Right renal pelvis (tissue), 4 donors: ENCODE data around the gene TEX14. TPM values are rescaled to one million over a fixed set of nuclear protein-coding genes. Genes with fewer than 3 reads are reported as not detected.
"Not testable (repeated sequence)": the region's sequence is repeated elsewhere in the genome, so short reads cannot be mapped to it uniquely, and the experiment has no call there.

ENCODE experiments used
- DNase-seq, 4 donors: peaks; one replicate each; pipeline ENCODE4 v3.0.0-alpha.2; 2013; ENCODE audit warnings: low read depth in 4 of 4, low spot score in 3 of 4, missing footprints in 1 of 4
- polyA plus RNA-seq, 4 donors: library from polyadenylated mRNA; unstranded; fragments of 120-200 nt; gene quantifications; one replicate each; pipeline ENCODE4 v1.2.1, GENCODE V29; 2013; ENCODE audit not compliant: insufficient read length in 4 of 4

Gene TEX14
- polyA plus RNA-seq, 4 donors, result 0.47 to 1.2 (median 0.59) TPM

DNA sequence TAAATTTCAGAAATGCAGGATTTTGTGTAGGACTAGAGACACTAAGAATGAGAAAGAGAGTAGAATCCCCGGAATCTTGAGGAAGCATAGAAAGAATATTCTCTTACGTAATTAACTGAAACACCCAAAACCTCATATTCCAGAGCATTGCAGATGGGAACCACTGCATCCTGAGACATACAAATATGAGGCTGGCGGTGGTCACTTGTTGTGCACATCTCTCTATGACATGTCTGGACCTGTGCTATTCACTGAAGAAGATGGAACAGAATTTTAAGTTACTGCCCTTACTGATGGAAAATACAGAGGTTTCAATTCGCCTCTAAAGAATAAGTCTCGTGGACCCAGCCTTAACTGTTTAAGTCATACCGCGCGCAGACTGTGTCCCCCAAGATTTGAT is 1.4 kb upstream of the TEX14 start:
- no peak for DNase-seq

DNA sequence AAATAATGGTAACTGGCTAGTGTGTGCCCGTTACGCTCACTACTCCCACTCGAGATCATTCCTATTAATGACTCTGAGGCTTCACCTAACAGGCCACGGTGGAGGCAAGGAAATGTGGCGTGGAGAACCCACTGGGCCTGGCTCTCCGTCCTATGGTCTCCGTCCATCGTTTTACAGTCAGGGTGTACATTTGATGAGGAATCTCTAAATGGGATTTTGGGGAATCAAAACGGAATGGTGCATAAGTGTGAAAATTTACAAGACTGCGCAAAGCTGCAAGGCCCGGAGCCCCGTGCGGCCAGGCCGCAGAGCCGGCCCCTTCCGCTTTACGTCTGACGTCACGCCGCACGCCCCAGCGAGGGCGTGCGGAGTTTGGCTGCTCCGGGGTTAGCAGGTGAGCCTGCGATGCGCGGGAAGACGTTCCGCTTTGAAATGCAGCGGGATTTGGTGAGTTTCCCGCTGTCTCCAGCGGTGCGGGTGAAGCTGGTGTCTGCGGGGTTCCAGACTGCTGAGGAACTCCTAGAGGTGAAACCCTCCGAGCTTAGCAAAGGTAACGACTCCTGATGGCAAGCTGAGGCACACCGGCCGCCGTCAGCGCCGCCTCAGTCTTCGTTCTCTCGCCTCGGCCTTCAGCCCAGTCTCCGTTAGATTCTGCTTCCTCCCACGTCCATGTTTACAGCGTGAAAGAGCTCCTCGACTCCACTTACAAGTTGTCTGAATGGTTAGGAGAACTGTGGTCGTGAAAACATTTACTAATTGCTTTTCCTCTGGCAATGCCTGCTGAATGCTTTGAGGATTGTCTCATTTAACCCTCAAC is 602 bp upstream of the TEX14 start, which contains the start of gene RAD51C:
RAD51C (plus strand) TSS at position 364 of the 817 bp plus-strand sequence; CDS start at position 406, 42 bp downstream.
- peak; percentile 67 to 79 (median 72) for DNase-seq

DNA sequence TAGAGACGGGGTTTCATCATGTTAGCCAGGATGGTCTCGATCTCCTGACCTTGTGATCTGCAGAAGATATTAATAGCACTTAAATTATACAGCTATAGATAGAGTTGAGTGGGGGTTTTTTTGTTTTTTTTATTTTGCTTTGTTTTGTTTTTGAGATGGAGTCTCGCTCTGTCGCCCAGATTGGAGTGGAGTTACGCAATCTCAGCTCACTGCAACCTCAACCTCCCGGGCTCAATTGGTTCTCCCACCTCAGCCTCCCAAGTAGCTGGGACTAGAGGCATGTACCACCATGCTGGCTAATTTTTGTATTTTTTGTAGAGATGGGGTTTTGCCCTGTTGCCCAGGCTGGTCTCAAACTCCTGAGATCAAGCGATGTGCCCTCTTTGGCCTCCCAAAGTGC is 1.8 kb downstream of the TEX14 start:
- DNase-seq, result not testable (repeated sequence)

DNA sequence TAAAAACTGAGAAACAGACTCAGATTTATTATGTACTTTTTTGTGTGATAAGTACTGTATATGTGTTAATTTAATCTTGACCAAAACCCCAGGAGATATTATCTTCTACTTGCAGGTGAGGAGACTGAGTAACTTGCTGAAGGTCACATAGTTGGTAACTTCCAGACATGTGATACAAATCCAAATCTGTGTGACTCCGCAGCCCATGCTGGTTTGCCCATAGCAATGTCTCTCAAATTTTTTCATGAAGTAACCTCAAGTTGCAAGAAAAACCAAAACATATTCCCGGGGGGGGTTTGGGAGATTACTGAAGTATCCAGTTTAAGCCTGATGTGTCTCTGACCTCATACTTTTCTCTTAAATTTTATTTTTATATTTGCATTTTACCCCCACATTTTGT is 3.3 kb downstream of the TEX14 start:
- DNase-seq, result no peak

DNA sequence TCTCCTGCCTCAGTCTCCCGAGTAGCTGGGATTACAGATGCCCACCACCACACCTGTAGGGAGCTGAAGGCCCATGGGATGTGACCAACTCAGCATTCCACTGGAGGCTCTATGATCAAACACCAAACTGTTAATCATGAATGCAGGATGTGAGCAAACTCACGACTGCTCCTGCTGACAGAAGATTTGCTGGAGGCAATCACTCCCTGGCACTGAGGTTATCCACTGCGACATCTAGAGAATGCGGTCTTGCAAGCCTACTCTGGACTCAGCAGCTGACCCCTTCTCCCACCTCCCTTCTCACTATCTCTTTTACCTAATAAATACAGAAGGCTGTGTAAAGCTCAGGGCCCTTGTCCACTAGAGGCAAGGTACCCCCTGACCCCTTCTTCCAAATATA is 4.9 kb downstream of the TEX14 start:
- no peak for DNase-seq

DNA sequence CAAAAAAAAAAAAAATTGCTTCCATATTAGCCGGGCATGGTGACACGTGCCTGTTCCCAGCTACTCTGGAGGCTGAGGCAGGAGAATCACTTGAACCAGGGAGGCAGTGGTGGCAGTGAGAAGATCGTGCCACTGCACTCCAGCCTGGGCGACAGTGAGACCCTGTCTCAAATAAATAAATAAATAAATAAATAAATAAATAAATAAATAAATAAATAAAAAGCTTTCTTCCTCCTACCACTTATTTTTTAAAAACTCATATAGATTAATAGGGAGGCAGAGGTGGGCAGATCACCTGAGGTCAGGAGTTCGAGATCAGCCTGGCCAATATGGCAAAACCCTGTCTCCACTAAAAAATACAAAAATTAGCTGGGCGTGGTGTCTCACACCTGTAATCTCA is 7.4 kb downstream of the TEX14 start:
- DNase-seq, result not testable (repeated sequence)

DNA sequence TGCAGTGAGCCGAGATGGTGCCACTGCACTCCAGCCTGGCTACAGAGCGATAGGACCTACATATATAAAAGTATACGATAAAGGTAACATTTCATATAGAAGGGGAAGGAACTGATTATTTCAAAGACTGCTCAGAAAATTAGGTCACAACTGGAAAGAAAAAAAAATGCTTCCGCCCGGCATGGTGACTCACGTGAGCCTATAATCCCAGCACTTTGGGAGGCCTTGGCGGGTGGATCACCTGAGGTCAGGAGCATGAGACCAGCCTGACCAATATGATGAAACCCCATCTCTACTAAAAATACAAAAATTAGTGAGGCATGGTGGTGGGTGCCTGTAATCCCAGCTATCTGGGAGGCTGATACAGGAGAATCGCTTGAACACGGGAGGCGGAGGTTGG is 7.8 kb downstream of the TEX14 start:
- DNase-seq, result no peak

DNA sequence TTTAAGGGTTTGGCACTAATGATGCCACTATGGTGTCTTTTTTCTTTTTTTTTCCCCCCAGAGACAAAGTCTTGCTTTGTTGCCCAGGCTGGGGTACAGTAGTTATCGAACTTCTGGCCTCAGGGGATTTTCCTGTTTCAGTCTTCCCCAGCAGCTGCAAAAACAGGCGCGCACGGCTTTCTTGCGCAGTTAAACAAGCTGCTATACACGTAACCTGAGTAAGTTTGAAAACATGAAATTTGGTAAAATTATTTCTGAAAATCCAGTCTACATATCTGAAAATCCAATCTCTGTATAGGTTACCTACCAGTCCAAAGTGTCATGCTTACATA is 11.8 kb downstream of the TEX14 start:
- DNase-seq, result no peak

DNA sequence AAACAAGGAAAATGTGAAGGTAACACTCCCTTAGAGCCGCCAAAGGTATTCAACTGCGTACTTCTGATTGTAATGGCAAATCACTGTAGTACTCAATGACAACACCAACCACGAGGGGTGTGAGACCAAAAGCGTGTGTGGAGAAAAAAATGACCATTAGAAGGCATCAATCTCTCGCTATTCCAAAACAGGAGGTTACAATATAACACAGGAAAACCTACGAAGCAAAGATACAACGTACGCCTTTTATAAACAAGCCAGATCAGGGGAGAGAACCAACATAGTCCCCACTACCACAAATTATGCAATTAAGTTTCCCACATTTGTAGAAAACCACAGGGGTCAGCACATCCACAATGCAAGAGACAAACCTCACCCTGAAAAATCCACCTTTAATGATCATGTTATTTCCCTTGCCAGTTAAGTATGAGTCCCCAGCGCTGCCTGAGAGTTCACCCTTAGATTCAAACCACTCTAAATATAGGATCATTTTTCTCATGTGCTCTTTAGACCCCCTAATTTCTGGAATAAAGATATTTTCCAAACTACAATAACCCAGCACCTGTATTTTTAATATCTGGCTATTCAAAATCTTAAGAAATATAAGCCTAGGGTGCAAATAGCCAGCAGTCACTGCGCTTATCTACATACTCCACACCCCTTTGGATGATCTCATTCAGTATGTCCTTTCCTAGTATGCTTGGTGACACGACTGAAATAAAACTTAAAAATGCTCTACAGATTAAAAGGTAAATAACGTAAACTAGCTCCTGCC is 12.4 kb downstream of the TEX14 start:
- DNase-seq, result no peak

DNA sequence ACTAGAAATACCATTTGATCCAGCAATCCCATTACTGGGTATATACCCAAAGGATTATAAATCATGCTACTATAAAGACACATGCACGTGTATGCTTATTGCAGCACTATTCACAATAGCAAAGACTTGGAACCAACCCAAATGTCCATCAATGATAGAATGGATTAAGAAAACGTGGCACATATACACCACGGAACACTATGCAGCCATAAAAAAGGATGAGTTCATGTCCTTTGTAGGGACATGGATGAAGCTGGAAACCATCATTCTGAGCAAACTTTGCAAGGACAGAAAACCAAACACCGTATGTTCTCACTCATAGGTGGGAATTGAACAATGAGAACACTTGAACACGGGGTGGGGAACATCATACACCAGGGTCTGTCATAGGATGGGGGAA is 13.6 kb downstream of the TEX14 start:
- not testable (repeated sequence) for DNase-seq

DNA sequence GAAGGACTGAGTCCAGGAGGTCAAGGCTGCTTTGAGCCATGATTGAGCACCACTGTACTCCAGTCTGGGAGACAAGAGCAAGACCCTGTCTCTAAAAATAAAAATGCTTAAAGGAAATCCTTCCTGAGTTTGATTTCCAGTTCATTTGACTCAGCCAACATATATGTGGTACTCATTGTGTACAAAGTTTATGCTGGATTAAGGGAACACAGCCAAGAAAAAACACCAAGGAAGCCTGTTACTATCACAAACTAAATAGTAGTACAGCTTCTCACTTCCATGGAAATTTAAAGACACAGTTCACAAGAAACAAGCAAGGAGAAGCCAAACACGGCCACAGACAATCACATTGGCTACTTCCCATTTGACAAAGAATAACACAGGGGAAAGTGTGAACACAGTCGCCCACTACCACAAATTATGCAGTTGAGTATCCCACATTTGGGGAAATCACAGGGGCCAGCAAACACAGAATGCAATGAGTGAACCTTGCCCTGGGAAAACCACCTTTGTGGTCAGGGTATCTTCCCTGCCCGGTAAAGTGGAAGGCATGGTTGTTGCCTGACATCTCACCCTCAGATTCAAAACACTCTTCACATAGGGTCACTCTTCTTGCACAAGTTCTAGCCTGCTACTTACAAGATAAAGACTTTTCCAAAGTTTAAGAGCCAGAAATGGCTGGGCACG is 14.5 kb downstream of the TEX14 start:
- no peak for DNase-seq

DNA sequence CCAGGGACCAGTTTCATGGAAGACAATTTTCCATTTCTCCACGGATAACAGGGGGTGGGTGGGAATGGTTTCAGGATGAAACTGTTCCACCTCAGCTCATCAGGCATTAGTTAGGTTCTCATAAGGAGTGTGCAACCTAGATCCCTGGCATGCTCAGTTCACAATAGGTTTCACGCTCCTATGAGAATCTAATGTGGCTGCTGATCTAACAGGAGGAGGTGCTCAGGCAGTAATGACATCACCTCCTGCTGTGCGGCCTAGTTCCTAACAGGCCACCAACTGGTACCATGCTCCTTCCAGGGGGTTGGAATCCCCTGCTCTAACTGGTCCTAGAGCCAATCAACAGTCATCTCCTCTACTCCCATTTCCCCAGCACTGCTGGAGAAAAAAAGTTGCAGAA is 19.9 kb downstream of the TEX14 start:
- no peak for DNase-seq

DNA sequence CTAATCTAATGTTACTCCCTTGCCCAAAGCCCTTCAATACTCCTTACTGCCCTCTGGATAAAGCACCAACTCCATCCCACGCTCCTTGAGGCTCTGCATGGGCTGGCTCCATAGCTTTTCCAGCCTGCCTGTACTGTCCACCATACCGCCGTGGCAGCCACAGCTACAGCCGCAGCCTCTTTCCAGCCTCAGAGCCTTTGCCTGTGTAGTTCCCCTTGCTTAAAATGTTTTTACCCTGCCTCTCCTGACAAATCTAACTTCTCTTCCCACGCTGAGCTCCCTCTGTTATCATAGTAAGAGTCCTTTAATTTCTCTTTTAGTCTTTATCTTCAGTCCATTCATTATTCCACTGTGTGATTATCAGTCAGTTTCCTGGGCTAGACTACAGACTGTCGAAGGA is 22.0 kb downstream of the TEX14 start:
- DNase-seq, result no peak

DNA sequence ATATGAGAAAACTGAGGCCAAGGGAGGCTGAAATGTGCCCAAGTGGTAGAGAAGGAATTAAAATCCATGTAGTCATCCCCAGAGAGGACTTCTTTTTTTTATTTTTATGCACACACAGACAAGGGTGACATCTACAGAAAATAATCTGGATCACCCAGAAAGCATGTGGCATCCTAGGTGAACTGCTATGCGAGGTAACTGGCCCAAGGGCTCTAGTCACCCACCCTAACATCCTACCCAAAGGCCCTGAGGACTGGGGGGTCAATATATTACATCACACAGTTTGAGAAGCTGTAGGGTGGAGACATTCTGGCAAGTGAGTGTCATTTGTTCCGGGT is 23.3 kb downstream of the TEX14 start:
- DNase-seq, result no peak

DNA sequence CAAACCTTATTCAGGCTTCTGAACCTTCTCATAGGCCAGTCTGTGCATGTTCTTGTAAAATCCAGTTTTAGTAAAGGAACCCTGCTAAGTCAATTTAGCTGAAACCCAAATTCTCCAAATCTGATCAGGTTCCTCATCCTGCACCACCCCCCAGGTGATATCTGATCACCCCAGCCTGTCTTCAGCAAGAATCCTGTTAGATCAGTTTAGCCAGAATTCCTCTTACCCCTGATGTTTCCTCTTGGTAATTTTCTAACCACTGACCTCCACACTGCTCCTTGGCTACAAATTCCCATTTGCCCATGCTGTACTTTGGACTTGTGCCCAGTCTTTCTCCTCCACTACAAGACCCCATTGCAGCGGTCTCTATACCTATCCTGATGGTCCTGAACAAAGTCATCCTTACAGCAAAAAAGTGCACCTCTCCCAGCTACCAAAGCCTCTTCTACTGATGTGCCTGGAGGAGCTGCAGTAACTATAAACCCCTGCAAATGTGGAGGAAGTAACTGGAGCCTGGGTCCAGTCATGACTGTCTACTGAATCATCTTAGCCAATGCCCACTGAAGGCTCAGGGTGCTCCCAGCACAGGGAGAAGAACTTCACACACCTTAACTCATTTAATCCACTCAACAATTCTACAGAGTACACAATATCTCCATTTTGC is 23.8 kb downstream of the TEX14 start:
- no peak for DNase-seq

DNA sequence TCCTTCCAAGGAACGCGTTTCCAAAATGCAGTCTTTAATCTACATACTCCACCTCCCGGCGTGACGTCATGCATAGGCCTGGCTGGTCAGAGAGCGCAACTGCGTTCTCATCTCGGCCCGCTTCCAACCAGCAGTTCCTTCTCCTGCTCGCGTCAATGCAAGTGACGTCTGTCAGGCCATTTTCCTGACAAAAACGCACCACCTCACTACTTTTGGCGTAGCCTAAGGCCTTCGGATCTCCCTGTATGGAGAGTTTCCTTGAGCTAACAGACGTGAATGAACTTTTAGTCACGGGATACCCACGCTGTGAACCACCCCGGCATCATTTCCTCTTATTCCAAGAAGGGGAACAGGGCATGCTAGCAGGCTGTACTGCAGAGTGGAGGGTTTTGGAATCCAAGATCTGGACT is 25.0 kb downstream of the TEX14 start:
- DNase-seq, result peak in 3 of 4 donors; percentile 12 to 27 (median 22)

DNA sequence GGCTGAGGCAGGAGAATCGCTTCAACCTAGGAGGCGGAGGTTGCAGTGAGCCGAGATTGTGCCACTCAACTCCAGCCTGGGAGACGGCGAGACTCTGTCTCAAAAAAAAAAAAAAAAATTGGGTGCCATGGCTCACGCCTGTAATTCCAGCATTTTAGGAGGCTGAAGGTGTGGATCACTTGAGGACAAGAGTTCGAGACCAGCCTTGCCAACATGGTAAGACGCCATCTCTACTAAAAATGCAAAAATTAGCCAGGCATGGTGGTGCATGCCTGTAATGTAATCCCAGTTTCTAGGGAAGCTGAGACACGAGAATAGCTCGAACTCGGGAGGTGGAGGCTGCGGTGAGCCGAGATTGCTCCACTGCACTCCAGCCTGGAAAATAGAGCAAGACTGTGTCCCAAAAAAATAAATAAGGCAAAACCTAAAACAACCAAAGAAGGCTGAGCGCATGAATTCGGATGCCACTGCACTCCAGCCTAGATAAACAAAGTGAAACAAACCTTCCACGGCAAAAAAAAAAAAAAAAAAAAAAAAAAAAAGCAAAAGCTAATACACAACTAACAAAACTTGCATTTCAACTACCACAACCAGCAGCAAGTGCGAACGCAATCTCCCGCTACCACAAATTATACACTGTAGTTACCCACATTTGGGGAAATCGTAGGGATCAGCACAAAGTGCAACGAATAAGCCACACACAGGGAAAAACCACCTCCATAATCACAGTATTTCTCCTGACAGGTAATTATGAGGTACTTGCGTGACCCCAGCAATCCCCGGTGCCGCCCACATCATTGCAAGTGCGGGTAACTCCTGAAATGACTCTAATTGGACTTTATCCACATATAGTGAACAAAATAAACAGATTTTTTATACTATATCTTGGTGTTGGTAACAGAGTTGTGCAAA is 25.6 kb downstream of the TEX14 start:
- no peak for DNase-seq

DNA sequence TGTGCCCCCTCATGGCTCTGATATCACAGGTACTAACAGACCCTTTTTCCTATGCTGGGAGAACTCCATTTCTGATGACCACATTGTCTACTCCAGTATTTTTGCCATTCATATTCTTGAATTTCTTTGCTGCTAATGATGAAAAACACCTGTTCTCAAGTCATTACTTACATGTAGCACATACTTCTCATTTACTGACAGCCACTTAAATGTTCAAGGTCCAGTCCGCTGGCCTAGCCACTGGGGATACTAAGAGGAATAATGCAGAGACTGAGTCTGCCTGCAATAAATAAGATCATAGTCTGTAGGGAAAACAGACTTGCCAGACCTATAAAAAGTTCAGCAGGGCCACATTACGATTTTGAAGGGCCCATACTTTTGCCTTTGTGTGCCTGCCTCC is 27.5 kb downstream of the TEX14 start:
- DNase-seq, result no peak

DNA sequence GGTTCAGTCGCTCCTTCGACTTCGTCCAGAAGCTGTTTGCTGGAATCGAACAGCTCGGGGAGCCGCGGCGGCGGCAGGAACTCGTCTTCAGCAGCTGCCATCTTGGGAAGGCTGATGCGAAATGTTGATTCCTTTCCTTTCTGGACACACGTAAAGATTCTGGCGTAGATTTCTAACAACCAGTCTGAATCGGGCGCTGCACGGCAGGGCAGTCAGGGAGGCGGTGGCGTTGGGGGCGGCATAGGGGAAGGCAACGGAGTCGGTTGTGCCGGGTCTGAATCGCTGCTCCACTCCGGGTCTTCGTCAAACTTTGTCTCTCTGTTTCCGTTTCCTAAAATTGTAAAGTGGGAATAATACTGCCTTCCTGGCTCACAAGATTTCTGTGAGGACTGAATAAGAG is 30.3 kb downstream of the TEX14 start:
- no peak for DNase-seq

DNA sequence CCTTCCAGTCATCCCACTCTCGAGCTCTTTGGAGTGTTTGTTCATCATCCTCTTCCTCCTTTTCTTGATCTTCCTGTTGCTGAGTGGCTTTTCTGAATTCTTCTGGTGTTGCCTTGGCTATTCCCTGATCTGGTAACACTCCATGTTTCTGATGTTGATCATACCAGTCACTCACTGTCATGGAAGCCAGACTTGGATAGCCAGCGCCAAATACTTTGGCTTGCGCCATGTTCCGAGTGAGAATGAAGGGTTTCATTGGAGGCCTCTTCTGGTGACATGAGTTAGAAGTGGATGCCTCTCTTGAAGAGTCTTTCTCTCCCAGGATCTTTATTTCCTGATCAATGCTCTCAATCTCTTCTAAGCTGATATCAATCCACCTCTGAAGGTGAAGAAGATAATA is 31.2 kb downstream of the TEX14 start:
- DNase-seq, result no peak
